NB4 (cell line): ENCODE results near the gene TADA3.

Experiments used
- CTCF ChIP-seq: IDR thresholded peaks from one replicate; pipeline ENCODE4 v1.5.1; 2012; ENCODE audit warnings: low read depth, low read length
- POLR2A ChIP-seq: IDR thresholded peaks from 2 replicates; pipeline ENCODE4 v1.6.1; 2011; ENCODE audit warnings: mild to moderate bottlenecking; ENCODE audit not compliant: insufficient read length; ENCODE audit errors: extremely low read depth

GRCh38 chr3:9731206-9732079, 60.8 kb downstream of the TADA3 start, which contains the start of gene BRPF1:
- no peak for TF ChIP-seq CTCF
- TF ChIP-seq POLR2A = peak; percentile 72
